Nephron (organoid): ENCODE data around the gene PIGR.

Experiments used
- H3K27ac Mint-ChIP-seq, 3 experiments: 2 replicates each; pipeline ENCODE4 v1.8.0; 2020; ENCODE audit warnings: mixed read lengths in 3 of 3, mild to moderate bottlenecking in 2 of 3, moderate library complexity in 1 of 3
- H3K27me3 Mint-ChIP-seq: 2 replicates; pipeline ENCODE4 v1.8.0; 2021; ENCODE audit warnings: low read depth, mild to moderate bottlenecking, moderate library complexity, mixed read lengths
- H3K36me3 Mint-ChIP-seq: 2 replicates; pipeline ENCODE4 v1.8.0; 2020; ENCODE audit warnings: low read depth, mixed read lengths
- H3K4me1 Mint-ChIP-seq: 2 replicates; pipeline ENCODE4 v1.8.0; 2020; ENCODE audit warnings: mixed read lengths
- H3K4me3 Mint-ChIP-seq, 3 experiments: 2 replicates each; pipeline ENCODE4 v1.8.0; 2020; ENCODE audit warnings: mild to moderate bottlenecking in 3 of 3, mixed read lengths in 3 of 3, moderate library complexity in 2 of 3
- H3K9me3 Mint-ChIP-seq: 2 replicates; pipeline ENCODE4 v1.8.0; 2020; ENCODE audit warnings: mixed read lengths
- TF ChIP-seq, protein P1 (sequence below), 3 experiments: fragments of 200-600 bp; sonication (generic); IDR thresholded peaks; one replicate each; pipeline ENCODE4 v1.5.0; 2021; ENCODE audit warnings: antibody characterized with exemption in 3 of 3; ENCODE audit not compliant: unreplicated experiment in 3 of 3

Gene PIGR

GRCh38 chr1:206923009-206923960, 23.0 kb downstream of the PIGR start:
- H3K9me3 Mint-ChIP-seq, result no peaks in the 10 kb centered on the region
- no peaks in the 10 kb centered on the region for H3K27me3 Mint-ChIP-seq
- no peaks in the 10 kb centered on the region for H3K4me1 Mint-ChIP-seq
- H3K36me3 Mint-ChIP-seq, result no peaks in the 10 kb centered on the region
- TF ChIP-seq, protein P1, sequence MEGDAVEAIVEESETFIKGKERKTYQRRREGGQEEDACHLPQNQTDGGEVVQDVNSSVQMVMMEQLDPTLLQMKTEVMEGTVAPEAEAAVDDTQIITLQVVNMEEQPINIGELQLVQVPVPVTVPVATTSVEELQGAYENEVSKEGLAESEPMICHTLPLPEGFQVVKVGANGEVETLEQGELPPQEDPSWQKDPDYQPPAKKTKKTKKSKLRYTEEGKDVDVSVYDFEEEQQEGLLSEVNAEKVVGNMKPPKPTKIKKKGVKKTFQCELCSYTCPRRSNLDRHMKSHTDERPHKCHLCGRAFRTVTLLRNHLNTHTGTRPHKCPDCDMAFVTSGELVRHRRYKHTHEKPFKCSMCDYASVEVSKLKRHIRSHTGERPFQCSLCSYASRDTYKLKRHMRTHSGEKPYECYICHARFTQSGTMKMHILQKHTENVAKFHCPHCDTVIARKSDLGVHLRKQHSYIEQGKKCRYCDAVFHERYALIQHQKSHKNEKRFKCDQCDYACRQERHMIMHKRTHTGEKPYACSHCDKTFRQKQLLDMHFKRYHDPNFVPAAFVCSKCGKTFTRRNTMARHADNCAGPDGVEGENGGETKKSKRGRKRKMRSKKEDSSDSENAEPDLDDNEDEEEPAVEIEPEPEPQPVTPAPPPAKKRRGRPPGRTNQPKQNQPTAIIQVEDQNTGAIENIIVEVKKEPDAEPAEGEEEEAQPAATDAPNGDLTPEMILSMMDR (IDR thresholded peaks at IDR 0.05; ENCODE audit: unreplicated experiment in 3 of 3), result no peak
- H3K27ac Mint-ChIP-seq, result no peak overlapping the region
- no peak overlapping the region for H3K4me3 Mint-ChIP-seq

GRCh38 chr1:206922524-206922923, 23.7 kb downstream of the PIGR start:
- TF ChIP-seq, protein P1 (IDR thresholded peaks at IDR 0.05; ENCODE audit: unreplicated experiment in 3 of 3), result no peak
- H3K9me3 Mint-ChIP-seq, result no peaks in the 10 kb centered on the region
- no peak overlapping the region for H3K4me3 Mint-ChIP-seq
- H3K36me3 Mint-ChIP-seq, result no peaks in the 10 kb centered on the region
- no peaks in the 10 kb centered on the region for H3K4me1 Mint-ChIP-seq
- H3K27me3 Mint-ChIP-seq, result peaks cover 4% of the 10 kb centered on the region
- no peak overlapping the region for H3K27ac Mint-ChIP-seq

DNA sequence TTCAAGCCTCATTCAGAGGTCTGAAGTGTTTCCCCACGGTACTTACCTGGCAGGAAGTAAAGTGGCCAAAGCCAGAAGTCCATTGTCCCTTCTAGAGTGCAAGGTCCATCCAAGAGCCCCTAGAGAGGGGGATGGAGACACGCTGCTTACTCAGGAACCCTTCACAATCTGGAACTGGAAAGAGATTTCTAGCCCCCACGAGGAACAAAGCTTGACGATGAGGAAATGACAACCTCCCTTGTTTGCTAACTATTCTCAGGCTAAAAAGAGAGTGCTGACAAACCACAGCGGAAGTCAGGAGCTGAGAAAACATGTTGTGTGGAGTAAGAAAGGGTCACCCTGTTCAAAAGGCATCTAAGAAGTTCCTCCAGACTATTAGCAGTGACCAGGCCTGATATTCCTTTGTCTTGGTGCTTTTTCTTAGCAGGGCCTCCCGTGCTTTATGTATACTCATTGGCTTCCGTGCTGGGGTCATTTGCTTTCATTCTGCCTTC, 24.4 kb downstream of the PIGR start, which contains the start of gene FCMR:
TSS of gene FCMR (minus strand) at position 170 of the 494 bp plus-strand sequence. CDS start at position 83, 87 bp downstream.
- H3K27ac Mint-ChIP-seq, result no peak within 1 kb of the TSS
- H3K9me3 Mint-ChIP-seq, result no peaks in the 10 kb centered on the region
- peaks cover 7% of the 10 kb centered on the region for H3K27me3 Mint-ChIP-seq
- H3K36me3 Mint-ChIP-seq, result no peaks in the 10 kb centered on the region
- TF ChIP-seq, protein P1 (IDR thresholded peaks at IDR 0.05; ENCODE audit: unreplicated experiment in 3 of 3), result no peak
- H3K4me1 Mint-ChIP-seq, result no peaks in the 10 kb centered on the region
- H3K4me3 Mint-ChIP-seq, result no peak within 1 kb of the TSS

- Mint-ChIP-seq H3K36me3 (no peaks in the 10 kb centered on the region), H3K27ac (no peak overlapping the region), H3K27me3 (peaks cover 37% of the 10 kb centered on the region), H3K9me3 (no peaks in the 10 kb centered on the region), H3K4me3 (no peak overlapping the region), H3K4me1 (no peaks in the 10 kb centered on the region)
- TF ChIP-seq, protein P1 (IDR thresholded peaks at IDR 0.05; ENCODE audit: unreplicated experiment in 3 of 3), result no peak
Observed at GRCh38 chr1:206918076-206918475, 28.2 kb downstream of the PIGR start.

DNA sequence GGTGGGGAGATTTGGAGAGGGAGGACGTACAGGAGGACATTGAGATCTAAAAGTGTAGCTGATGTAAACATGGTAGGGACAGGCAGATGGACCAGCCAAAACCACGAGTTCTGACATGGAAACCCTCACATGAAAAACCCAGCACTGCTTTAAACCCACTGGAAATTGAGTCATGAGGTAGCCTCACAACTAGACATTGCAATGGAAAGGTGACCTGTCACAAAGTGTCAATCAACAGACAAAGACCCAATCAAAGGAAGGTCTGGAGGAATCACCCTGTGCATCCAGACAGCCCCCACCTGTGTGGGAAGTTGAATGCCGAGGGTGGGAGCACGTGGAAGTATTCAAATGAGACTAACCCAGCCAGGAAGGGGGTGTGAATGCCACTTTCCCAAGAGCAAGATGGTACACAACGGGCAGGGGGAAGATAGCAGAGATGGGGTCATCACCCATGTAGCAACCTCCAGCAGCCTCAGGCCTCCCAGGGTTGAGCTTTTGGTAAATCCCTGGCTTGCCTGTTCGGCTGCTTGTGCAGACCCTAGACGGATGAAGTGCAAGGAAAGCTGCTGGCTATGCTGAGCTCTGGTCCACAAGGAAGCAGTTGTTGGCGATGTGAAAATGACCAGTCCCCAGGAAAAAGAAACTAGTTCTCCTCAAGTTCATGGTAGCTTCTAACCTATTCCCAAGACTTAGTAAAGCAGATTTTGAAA, 30.1 kb downstream of the PIGR start:
- TF ChIP-seq, protein P1 (IDR thresholded peaks at IDR 0.05; ENCODE audit: unreplicated experiment in 3 of 3), result no peak
- Mint-ChIP-seq H3K4me1 (no peaks in the 10 kb centered on the region), H3K9me3 (no peaks in the 10 kb centered on the region), H3K4me3 (no peak overlapping the region), H3K27me3 (peaks cover 54% of the 10 kb centered on the region), H3K27ac (no peak overlapping the region), H3K36me3 (no peaks in the 10 kb centered on the region)
